SK-N-MC (cell line): Measurements from ENCODE around the gene HP1BP3.

ENCODE experiments used
- EZH2 ChIP-seq: fragments of 200-600 bp; sonication (generic); IDR thresholded peaks from one replicate; pipeline ENCODE4 v1.6.1; 2017; ENCODE audit warnings: antibody characterized with exemption
- FOXP2 ChIP-seq: optimal IDR thresholded peaks from 2 replicates; pipeline ENCODE3; 2011; ENCODE audit warnings: mild to moderate bottlenecking, moderate library complexity; ENCODE audit not compliant: insufficient read depth; ENCODE audit errors: extremely low read length, control extremely low read depth
- POLR2AphosphoS5 ChIP-seq: IDR thresholded peaks from 2 replicates; pipeline ENCODE4 v1.6.1; 2012; ENCODE audit warnings: mild to moderate bottlenecking, low read depth, low read length, borderline replicate concordance

DNA sequence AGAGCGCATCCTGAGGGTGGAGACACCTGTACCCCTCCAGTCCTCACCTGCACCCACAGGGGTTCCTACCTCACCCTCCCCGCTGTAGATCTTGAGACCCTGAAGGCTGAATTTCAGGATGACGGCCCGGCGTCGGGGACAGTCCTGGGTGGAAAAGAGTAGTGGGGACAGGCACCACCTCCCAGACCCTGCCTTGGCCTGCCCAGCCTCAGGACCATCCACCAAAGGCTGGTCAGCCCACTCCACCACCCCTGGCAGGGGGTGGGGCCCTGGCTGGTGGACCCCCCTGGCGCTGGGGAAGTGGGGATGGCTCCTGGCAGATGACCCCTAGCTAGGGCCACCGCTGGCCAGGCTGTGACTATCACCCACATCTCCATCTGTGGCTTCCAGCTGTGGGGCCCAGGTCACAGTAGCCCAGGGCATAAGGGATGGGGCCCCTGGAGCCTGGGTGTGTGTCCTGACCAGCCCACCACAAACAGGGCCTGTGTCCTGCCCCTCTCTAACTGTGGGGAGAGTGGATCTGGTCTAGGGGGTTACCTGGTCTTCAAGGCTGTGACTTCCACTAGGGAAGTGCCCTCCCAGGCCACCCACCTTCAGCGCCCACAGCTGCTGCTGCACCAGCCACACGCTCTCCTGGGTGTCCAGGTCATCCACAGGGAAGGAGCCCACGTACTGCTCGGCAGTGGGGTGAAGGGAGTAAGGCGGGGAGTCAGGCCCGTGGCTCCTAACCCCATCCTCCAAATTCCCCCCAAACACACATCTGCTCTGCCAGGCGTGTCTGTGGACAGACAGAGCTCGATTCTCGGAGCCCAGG lies 60.0 kb downstream of the HP1BP3 start:
- TF ChIP-seq POLR2AphosphoS5, result no peak
- TF ChIP-seq EZH2, result no peak
- no peak for TF ChIP-seq FOXP2
